SK-N-SH (cell line): ENCODE results near the gene CGAS. TPM values are rescaled to one million over a fixed set of nuclear protein-coding genes. Genes with fewer than 3 reads are reported as not detected.
"Not testable (repeated sequence)": the region's sequence is repeated elsewhere in the genome, so short reads cannot be mapped to it uniquely, and the experiment has no call there.

ENCODE experiments used
- CTCF ChIA-PET: fragments of 300-600, 350-600 bp; formaldehyde crosslinking; extraction: SDS; loops from one replicate; lab custom pipeline; 2021; lab: Yijun Ruan, JAX
- POLR2A ChIA-PET: fragments of 350-600 bp; sonication (Branson Sonifier 250); formaldehyde crosslinking; extraction: SDS; loops from one replicate; lab custom pipeline; 2020; ENCODE audit warnings: antibody characterized with exemption, inconsistent platforms; lab: Yijun Ruan, JAX
- DNase-seq: peaks from one replicate; pipeline ENCODE4 v3.0.0; 2012
- H2AFZ ChIP-seq: fragments of 200-600 bp; sonication (generic); 2 replicates; pipeline ENCODE4 v1.8.1; 2016; ENCODE audit warnings: antibody characterized with exemption, mild to moderate bottlenecking, low read depth
- H3F3A ChIP-seq: fragments of 200-600 bp; sonication (generic); replicated peaks from 2 replicates; pipeline ENCODE3; 2016; ENCODE audit warnings: antibody characterized with exemption, mild to moderate bottlenecking; ENCODE audit not compliant: insufficient read depth
- H3K27ac ChIP-seq, 2 experiments: fragments of 200-500 bp in 1 of 2; fragments of 200-600 bp in 1 of 2; sonication (Bioruptor generic) in 1 of 2; sonication (generic), shearing (Covaris generic) in 1 of 2; 2 replicates each; pipeline versions ENCODE4 v1.5.1 to v1.6.1; 2014 to 2016; ENCODE audit warnings: low read depth in 2 of 2, inconsistent platforms in 1 of 2, low read length in 1 of 2, mild to moderate bottlenecking in 1 of 2, mixed read lengths in 1 of 2
- H3K27me3 ChIP-seq: fragments of 200-600 bp; sonication (generic), shearing (Covaris generic); 2 replicates; pipeline ENCODE4 v1.6.1; 2016; ENCODE audit warnings: mixed run types; ENCODE audit not compliant: insufficient read depth
- H3K36me3 ChIP-seq, 2 experiments: fragments of 200-500 bp in 1 of 2; fragments of 200-600 bp in 1 of 2; sonication (Bioruptor generic) in 1 of 2; sonication (generic) in 1 of 2; replicated peaks in 1 of 2; 2 replicates each; pipeline versions ENCODE3 to v1.5.1; 2014 to 2016; ENCODE audit warnings: low read length in 1 of 2, mild to moderate bottlenecking in 1 of 2; ENCODE audit not compliant: insufficient read depth in 2 of 2, control insufficient read depth in 1 of 2
- H3K4me1 ChIP-seq, 2 experiments: fragments of 200-500 bp in 1 of 2; fragments of 200-600 bp in 1 of 2; sonication (Bioruptor generic) in 1 of 2; sonication (generic), shearing (Covaris generic) in 1 of 2; 2 replicates each; pipeline versions ENCODE4 v1.5.1 to v1.6.1; 2014 to 2016; ENCODE audit warnings: low read depth in 1 of 2, low read length in 1 of 2, mixed run types in 1 of 2; ENCODE audit not compliant: insufficient read depth in 2 of 2, control insufficient read depth in 1 of 2
- H3K4me2 ChIP-seq: fragments of 200-600 bp; sonication (generic), shearing (Covaris generic); 2 replicates; pipeline ENCODE4 v1.6.1; 2017; ENCODE audit warnings: mixed run types
- H3K4me3 ChIP-seq, 2 experiments: fragments of 200-500 bp in 1 of 2; fragments of 200-600 bp in 1 of 2; sonication (Bioruptor generic) in 1 of 2; sonication (generic), shearing (Covaris generic) in 1 of 2; 2 replicates each; pipeline versions ENCODE4 v1.5.1 to v1.8.1; 2014 to 2016; ENCODE audit warnings: low read depth in 2 of 2, inconsistent platforms in 1 of 2, low read length in 1 of 2, mild to moderate bottlenecking in 1 of 2, mixed read lengths in 1 of 2, moderate library complexity in 1 of 2
- H3K79me2 ChIP-seq: fragments of 200-600 bp; sonication (generic); 2 replicates; pipeline ENCODE4 v1.8.1; 2017; ENCODE audit warnings: mild to moderate bottlenecking; ENCODE audit not compliant: insufficient read depth
- H3K9ac ChIP-seq: fragments of 200-600 bp; sonication (generic); 2 replicates; pipeline ENCODE4 v1.6.1; 2017; ENCODE audit warnings: mixed run types
- H3K9me2 ChIP-seq: fragments of 200-600 bp; sonication (generic); 2 replicates; pipeline ENCODE4 v1.6.1; 2017; ENCODE audit warnings: mixed run types
- H3K9me3 ChIP-seq: fragments of 200-600 bp; sonication (generic); 2 replicates; pipeline ENCODE4 v1.6.1; 2017; ENCODE audit warnings: mixed run types, mild to moderate bottlenecking, moderate library complexity
- H4K20me1 ChIP-seq: fragments of 200-600 bp; sonication (generic); 2 replicates; pipeline ENCODE4 v1.6.1; 2017; ENCODE audit warnings: mild to moderate bottlenecking, mixed run types; ENCODE audit not compliant: insufficient read depth
- ELF1 ChIP-seq: IDR thresholded peaks from 2 replicates; pipeline ENCODE4 v1.4.0; 2012
- EZH2phosphoT487 ChIP-seq: fragments of 200-600 bp; sonication (generic); IDR thresholded peaks from 2 replicates; pipeline ENCODE4 v1.6.1; 2017; ENCODE audit warnings: low read depth, mixed run types, mild to moderate bottlenecking, antibody characterized with exemption, moderate library complexity, borderline replicate concordance
- FOXJ3 ChIP-seq: sonication (generic); formaldehyde crosslinking; IDR thresholded peaks from 2 replicates; pipeline ENCODE4 v1.5.1; 2020; ENCODE audit warnings: mild to moderate bottlenecking, missing genetic modification reagents
- MXI1 ChIP-seq: IDR thresholded peaks from 2 replicates; pipeline ENCODE4 v1.6.1; 2012; ENCODE audit warnings: mild to moderate bottlenecking, low read depth, low read length, improper control_type of control experiment
- NRF1 ChIP-seq: IDR thresholded peaks from 2 replicates; pipeline ENCODE4 v1.6.1; 2012; ENCODE audit warnings: low read depth, mild to moderate bottlenecking, low read length
- POLR2AphosphoS5 ChIP-seq: IDR thresholded peaks from 2 replicates; pipeline ENCODE4 v1.6.1; 2012; ENCODE audit warnings: low read depth, low read length
- RCOR1 ChIP-seq: fragments of 150-350 bp; IDR thresholded peaks from 2 replicates; pipeline ENCODE4 v1.6.1; 2017; ENCODE audit warnings: antibody characterized with exemption, low read length
- SIN3A ChIP-seq: IDR thresholded peaks from 2 replicates; pipeline ENCODE4 v1.6.1; 2012; ENCODE audit warnings: low read depth, mild to moderate bottlenecking, low read length, moderate library complexity, borderline replicate concordance
- TAF1 ChIP-seq: IDR thresholded peaks from 2 replicates; pipeline ENCODE4 v1.6.1; 2012; ENCODE audit warnings: low read depth, mild to moderate bottlenecking, low read length, moderate library complexity, borderline replicate concordance
- WGBS: methylation state at CpG from one replicate; pipeline ENCODE4 v1.1.6; 2017; ENCODE audit warnings: low lambda C conversion rate; 5-methylcytosine and 5-hydroxymethylcytosine counted together
- polyA plus RNA-seq, 3 experiments: library from polyadenylated mRNA; depleted of rRNA; stranded (reverse); fragments of >200 nt; gene quantifications; 2 replicates each; pipeline ENCODE4 v1.2.3, GENCODE V29; 2012
- TF ChIP-seq, protein P1 (sequence below): IDR thresholded peaks from 2 replicates; pipeline ENCODE4 v1.4.0; 2012; ENCODE audit warnings: low read depth, borderline replicate concordance
- TF ChIP-seq, protein P2 (sequence below): IDR thresholded peaks from 2 replicates; pipeline ENCODE4; 2012
- TF ChIP-seq, protein P3 (sequence below): fragments of 150-350 bp; IDR thresholded peaks from 2 replicates; pipeline ENCODE4 v1.6.1; 2017; ENCODE audit warnings: antibody characterized with exemption, low read length, low read depth, borderline replicate concordance
- TF ChIP-seq, protein P4 (sequence below): fragments of 200-600 bp; sonication (generic); IDR thresholded peaks from 2 replicates; pipeline ENCODE4 v1.6.1; 2017; ENCODE audit warnings: antibody characterized with exemption, mild to moderate bottlenecking, moderate library complexity
- TF ChIP-seq, protein P5 (sequence below): IDR thresholded peaks from 2 replicates; pipeline ENCODE4 v1.6.1; 2012; ENCODE audit warnings: mild to moderate bottlenecking, low read depth, low read length, moderate library complexity

The CGAS gene
- polyA plus RNA-seq, 1 of the 3 experiments (the other 2 are of a cell fraction), result 0.02 TPM

DNA sequence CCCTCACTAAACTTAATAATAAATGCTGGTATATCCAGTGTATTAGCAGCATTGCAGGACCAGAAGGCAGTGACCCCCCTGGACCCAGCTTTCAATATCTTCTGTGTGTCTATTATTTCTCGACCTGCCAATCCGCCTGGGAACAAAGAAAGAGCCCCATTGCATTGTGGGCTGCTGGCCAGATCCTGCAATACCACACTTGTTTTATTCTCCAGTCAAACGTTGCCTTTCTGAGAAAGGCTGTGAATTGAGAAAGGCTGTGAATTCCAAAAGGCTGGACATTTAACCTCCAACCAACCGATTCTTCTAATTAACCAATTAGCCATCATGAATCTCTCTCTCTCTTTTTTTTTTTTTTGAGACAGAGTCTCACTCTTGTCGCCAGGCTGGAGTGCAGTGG lies 8.0 kb upstream of the CGAS start (continued):
- TF ChIP-seq, protein P1, sequence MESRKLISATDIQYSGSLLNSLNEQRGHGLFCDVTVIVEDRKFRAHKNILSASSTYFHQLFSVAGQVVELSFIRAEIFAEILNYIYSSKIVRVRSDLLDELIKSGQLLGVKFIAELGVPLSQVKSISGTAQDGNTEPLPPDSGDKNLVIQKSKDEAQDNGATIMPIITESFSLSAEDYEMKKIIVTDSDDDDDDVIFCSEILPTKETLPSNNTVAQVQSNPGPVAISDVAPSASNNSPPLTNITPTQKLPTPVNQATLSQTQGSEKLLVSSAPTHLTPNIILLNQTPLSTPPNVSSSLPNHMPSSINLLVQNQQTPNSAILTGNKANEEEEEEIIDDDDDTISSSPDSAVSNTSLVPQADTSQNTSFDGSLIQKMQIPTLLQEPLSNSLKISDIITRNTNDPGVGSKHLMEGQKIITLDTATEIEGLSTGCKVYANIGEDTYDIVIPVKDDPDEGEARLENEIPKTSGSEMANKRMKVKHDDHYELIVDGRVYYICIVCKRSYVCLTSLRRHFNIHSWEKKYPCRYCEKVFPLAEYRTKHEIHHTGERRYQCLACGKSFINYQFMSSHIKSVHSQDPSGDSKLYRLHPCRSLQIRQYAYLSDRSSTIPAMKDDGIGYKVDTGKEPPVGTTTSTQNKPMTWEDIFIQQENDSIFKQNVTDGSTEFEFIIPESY, result no peak

DNA sequence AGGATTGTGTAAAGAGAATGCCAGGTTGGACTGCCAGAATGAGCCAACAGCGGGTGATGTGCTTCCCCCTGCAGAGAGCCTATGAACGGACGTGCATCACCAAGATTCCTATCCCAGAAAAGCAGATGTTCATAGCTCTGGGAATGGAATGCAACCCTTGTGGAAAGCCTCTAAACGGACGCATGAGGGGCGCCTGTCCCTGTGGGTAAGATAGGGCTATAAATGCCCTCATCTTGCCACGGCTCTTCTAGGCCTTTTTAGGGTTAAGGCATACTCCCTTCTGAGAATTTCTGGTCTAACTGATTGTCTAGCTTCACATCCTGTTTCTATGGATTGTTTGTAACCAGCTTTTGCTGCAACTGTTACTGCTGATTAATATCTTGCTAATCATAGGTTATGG lies 7.4 kb upstream of the CGAS start:
- H3F3A ChIP-seq, H3K9ac ChIP-seq, H3K4me2 ChIP-seq, H3K36me3 ChIP-seq, POLR2A ChIA-PET, H2AFZ ChIP-seq, H3K27ac ChIP-seq, H3K9me2 ChIP-seq, H3K27me3 ChIP-seq, H3K9me3 ChIP-seq, H4K20me1 ChIP-seq, CTCF ChIA-PET, H3K4me1 ChIP-seq, DNase-seq, H3K4me3 ChIP-seq: not testable (repeated sequence)
- 79% methylated on average over 5 of the region's 7 CpGs for WGBS
- peaks cover 27% of the 10 kb centered on the region for H3K79me2 ChIP-seq

DNA sequence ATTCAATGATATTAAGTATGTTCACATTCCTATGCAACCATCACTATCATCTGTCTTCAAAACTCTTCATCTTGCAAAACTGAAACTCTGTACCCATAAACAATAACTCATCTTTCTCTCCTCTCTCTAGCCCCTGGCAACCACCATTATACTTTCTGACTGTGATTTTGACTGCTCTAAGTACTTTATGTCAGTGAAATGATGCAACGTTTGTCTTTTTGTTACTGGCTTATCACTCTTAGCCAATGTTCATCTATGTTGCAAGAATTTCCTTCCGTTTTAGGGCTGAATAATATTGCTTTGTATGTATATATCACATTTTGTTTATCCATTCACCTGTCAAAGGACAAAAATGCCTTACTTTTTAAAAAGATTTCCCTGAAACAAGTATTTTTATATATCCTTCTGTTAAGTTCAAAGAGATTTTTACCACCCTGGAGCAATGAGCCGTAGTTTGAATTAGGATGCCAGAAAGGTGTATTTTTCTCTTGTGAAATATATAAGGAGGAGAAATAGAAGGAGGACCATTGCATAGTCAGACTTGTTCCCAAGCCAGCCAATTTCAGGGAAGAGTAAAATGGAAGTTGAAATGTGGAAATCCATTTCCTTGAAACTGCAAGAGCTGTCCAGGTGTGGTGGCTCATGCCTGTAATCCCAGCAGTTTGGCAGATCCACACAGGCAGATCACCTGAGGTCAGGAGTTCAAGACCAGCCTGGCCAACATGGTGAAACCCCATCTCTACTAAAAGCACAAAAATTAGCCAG lies 4.0 kb upstream of the CGAS start:
- H3K4me2 ChIP-seq, result no peak overlapping the region
- H2AFZ ChIP-seq, result no peak overlapping the region
- POLR2A ChIA-PET, result no interaction called here
- H3K4me3 ChIP-seq, result no peak overlapping the region
- no peaks in the 10 kb centered on the region for H3K9me2 ChIP-seq
- H3K4me1 ChIP-seq, result peaks cover 0 to 2% of the 10 kb centered on the region in 2 experiments; a peak in 1 of 4 replicates
- H3K9me3 ChIP-seq, result no peaks in the 10 kb centered on the region
- DNase-seq, result no peak
- WGBS, result 40% methylated on average over 3 of the region's 3 CpGs
- no peaks in the 10 kb centered on the region for H3F3A ChIP-seq
- H3K79me2 ChIP-seq, result no peaks in the 10 kb centered on the region
- no peak overlapping the region for H3K27ac ChIP-seq
- no peaks in the 10 kb centered on the region for H4K20me1 ChIP-seq
- no peak overlapping the region for H3K9ac ChIP-seq
- 0 out of 2 replicates have a peak, but pooled peaks cover 7% of the 10 kb centered on the region for H3K27me3 ChIP-seq
- no peaks in the 10 kb centered on the region for H3K36me3 ChIP-seq
- CTCF ChIA-PET, result no interaction called here
- TF ChIP-seq, protein P2, sequence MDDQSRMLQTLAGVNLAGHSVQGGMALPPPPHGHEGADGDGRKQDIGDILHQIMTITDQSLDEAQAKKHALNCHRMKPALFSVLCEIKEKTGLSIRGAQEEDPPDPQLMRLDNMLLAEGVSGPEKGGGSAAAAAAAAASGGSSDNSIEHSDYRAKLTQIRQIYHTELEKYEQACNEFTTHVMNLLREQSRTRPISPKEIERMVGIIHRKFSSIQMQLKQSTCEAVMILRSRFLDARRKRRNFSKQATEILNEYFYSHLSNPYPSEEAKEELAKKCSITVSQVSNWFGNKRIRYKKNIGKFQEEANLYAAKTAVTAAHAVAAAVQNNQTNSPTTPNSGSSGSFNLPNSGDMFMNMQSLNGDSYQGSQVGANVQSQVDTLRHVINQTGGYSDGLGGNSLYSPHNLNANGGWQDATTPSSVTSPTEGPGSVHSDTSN, result no peak
- TF ChIP-seq TAF1, result no peak
- TF ChIP-seq, protein P3, sequence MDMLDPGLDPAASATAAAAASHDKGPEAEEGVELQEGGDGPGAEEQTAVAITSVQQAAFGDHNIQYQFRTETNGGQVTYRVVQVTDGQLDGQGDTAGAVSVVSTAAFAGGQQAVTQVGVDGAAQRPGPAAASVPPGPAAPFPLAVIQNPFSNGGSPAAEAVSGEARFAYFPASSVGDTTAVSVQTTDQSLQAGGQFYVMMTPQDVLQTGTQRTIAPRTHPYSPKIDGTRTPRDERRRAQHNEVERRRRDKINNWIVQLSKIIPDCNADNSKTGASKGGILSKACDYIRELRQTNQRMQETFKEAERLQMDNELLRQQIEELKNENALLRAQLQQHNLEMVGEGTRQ, result no peak
- TF ChIP-seq SIN3A, result no peak
- TF ChIP-seq, protein P4, sequence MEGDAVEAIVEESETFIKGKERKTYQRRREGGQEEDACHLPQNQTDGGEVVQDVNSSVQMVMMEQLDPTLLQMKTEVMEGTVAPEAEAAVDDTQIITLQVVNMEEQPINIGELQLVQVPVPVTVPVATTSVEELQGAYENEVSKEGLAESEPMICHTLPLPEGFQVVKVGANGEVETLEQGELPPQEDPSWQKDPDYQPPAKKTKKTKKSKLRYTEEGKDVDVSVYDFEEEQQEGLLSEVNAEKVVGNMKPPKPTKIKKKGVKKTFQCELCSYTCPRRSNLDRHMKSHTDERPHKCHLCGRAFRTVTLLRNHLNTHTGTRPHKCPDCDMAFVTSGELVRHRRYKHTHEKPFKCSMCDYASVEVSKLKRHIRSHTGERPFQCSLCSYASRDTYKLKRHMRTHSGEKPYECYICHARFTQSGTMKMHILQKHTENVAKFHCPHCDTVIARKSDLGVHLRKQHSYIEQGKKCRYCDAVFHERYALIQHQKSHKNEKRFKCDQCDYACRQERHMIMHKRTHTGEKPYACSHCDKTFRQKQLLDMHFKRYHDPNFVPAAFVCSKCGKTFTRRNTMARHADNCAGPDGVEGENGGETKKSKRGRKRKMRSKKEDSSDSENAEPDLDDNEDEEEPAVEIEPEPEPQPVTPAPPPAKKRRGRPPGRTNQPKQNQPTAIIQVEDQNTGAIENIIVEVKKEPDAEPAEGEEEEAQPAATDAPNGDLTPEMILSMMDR, result no peak
- TF ChIP-seq ELF1, result no peak
- no peak for TF ChIP-seq EZH2phosphoT487
- TF ChIP-seq RCOR1, result no peak
- TF ChIP-seq, protein P5, sequence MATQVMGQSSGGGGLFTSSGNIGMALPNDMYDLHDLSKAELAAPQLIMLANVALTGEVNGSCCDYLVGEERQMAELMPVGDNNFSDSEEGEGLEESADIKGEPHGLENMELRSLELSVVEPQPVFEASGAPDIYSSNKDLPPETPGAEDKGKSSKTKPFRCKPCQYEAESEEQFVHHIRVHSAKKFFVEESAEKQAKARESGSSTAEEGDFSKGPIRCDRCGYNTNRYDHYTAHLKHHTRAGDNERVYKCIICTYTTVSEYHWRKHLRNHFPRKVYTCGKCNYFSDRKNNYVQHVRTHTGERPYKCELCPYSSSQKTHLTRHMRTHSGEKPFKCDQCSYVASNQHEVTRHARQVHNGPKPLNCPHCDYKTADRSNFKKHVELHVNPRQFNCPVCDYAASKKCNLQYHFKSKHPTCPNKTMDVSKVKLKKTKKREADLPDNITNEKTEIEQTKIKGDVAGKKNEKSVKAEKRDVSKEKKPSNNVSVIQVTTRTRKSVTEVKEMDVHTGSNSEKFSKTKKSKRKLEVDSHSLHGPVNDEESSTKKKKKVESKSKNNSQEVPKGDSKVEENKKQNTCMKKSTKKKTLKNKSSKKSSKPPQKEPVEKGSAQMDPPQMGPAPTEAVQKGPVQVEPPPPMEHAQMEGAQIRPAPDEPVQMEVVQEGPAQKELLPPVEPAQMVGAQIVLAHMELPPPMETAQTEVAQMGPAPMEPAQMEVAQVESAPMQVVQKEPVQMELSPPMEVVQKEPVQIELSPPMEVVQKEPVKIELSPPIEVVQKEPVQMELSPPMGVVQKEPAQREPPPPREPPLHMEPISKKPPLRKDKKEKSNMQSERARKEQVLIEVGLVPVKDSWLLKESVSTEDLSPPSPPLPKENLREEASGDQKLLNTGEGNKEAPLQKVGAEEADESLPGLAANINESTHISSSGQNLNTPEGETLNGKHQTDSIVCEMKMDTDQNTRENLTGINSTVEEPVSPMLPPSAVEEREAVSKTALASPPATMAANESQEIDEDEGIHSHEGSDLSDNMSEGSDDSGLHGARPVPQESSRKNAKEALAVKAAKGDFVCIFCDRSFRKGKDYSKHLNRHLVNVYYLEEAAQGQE, result no peak
- no peak for TF ChIP-seq POLR2AphosphoS5
- no peak for TF ChIP-seq MXI1
- no peak for TF ChIP-seq FOXJ3
- TF ChIP-seq NRF1, result no peak
